HT-29 (cell line): ENCODE results near the gene ATRN. TPM values are rescaled to one million over a fixed set of nuclear protein-coding genes. Genes with fewer than 3 reads are reported as not detected.
"Not testable (repeated sequence)": the region's sequence is repeated elsewhere in the genome, so short reads cannot be mapped to it uniquely, and the experiment has no call there.

Experiments used
- DNase-seq: peaks from one replicate; pipeline ENCODE4 v3.0.0-alpha.2; 2015; ENCODE audit warnings: low spot score
- total RNA-seq: library from RNA; depleted of rRNA; stranded (reverse); fragments of >200 nt; shearing (Covaris generic); gene quantifications from 2 replicates; pipeline ENCODE4 v1.2.3, GENCODE V29; 2014

ATRN gene
- total RNA-seq, 1 experiment from 2014 or later, result 3.3 TPM

DNA sequence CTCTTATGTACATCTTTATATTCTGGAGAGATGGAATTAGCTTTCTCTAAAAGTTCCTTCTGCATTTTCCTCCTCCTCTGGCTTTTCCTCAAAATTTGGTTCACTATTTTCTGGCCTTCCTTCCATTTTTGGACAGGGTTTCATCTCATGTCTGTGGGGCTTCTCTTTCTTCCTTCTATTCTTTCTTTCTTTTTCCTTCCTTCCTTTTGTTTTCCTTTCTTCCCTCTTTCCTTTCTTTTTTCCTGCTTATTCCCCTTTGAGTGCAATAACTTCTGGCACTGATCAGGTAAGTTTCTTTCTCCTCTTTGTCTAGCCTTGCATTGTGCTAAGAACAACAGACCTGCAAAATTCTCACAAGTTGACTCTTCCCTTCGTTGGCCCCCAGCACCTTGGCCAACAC lies 5.5 kb upstream of the ATRN start:
- no peak for DNase-seq

DNA sequence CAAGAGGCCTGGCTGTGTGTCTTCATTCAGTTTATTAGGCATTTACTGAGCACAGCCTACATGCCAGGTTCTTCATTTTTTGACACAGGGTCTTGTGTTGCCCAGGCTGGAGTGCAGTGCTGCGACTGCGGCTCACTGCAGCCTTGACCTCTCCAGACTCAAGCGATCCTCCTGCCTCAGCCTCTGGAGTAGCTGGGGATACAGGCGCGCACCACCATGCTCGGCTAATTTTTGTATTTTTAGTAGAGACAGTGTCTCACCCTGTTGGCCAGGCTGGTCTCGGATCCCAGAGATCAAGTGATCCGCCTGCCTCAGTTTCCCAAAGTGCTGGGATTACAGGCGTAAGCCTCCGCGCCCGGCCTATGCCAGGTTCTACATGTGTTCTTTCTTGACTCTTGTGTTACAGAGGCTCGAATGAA lies 601 bp upstream of the ATRN start:
- no peak for DNase-seq

DNA sequence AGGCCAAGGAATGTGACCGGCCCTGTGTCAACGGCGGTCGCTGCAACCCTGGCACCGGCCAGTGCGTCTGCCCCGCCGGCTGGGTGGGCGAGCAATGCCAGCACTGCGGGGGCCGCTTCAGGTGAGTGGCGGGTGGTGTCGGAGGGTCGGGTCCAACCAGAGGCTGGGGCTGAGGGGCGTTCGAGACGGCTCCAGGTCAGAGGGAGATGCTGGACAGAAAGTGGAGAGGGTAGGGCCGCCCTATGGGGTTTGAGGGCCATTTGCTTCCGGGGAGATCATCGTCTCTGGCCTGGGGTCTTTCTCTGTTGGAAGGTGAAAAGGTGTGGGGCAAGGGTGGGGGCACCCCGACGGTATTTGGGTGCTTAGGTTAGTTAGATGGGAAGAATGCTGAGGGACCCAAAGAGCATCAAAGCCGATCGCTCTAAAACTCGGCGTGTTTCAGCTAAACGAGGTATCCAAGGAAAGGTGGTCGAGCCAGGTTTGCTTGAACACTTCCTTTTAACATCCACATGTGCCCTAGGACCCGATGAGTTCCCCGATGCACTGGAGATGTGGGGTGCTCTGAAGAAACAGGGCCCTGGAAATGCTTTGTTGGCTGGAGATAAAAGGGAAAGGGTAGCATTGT lies 691 bp downstream of the ATRN start:
- DNase-seq, result no peak

DNA sequence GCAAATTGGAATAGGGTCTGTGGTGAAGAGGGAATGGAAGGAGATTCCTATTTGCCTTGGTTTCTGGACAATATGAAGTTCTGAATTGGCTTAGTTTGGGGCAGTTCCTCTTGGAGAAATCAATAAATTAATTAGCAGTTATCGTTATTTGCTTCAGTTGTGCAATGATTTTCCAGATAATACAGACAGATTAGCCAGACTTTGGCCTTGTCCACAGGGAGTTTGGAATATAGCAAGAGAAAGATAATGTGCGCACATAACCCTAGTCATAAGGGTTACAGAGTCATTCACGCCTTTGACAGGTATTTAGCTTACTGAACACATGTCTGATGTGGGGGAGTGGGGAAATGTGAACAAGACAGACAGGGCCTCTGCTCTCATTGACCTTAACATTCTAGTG lies 1.3 kb downstream of the ATRN start:
- DNase-seq, result no peak

DNA sequence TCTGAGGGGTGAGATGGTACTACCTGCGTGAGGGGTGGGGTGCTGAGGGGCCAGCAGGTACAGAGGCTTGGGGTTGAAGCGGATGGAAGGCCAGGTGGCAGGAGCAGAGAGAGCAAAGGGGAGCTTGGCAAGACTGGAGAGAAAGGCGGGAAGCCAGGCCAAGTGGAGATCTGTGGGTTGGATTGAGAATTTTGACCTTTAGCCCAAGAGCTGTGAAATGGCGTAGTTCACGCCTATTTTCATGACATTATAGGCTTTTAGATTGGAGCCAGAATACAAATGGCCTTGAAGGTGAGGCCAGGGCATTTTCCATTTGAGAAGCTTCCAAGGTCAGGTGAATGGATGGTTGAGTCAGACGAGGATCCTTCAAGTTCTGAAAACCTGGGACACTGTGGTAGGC lies 2.5 kb downstream of the ATRN start:
- DNase-seq, result no peak

DNA sequence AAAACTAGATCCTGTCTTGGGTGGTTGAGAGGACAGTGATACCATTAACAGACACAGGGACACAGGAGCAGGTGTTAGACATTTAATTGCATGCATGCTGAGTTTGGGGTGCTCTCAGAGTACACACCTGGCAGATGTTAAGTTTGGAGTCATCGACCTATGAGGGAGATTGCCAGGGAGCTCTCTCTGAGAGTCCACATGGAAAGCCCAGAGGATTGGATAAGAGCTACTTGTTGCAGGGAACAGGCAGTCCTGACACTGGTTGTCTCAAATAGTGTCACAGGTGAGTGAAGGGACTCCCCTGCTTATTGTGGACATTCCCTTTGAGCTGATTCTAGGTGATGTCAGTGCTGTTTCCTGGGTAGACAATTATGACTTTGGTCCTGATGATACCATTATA lies 3.1 kb downstream of the ATRN start:
- no peak for DNase-seq

DNA sequence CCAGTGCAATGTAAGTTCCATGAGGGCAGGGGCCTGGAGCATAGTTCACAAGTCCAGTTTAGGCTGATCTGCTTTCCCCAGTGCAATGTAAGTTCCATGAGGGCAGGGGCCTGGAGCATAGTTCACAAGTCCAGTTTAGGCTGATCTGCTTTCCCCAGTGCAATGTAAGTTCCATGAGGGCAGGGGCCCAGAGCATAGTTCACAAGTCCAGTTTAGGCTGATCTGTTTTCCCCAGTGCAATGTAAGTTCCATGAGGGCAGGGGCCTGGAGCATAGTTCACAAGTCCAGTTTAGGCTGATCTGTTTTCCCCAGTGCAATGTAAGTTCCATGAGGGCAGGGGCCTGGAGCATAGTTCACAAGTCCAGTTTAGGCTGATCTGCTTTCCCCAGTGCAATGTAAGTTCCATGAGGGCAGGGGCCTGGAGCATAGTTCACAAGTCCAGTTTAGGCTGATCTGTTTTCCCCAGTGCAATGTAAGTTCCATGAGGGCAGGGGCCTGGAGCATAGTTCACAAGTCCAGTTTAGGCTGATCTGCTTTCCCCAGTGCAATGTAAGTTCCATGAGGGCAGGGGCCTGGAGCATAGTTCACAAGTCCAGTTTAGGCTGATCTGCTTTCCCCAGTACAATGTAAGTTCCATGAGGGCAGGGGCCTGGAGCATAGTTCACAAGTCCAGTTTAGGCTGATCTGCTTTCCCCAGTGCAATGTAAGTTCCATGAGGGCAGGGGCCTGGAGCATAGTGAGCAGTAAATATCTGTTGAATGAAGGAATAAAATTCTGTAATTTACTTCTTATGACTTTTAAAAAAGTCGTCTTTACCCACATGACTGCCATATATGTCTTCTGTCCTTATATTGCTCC lies 6.4 kb downstream of the ATRN start:
- DNase-seq, result not testable (repeated sequence)

DNA sequence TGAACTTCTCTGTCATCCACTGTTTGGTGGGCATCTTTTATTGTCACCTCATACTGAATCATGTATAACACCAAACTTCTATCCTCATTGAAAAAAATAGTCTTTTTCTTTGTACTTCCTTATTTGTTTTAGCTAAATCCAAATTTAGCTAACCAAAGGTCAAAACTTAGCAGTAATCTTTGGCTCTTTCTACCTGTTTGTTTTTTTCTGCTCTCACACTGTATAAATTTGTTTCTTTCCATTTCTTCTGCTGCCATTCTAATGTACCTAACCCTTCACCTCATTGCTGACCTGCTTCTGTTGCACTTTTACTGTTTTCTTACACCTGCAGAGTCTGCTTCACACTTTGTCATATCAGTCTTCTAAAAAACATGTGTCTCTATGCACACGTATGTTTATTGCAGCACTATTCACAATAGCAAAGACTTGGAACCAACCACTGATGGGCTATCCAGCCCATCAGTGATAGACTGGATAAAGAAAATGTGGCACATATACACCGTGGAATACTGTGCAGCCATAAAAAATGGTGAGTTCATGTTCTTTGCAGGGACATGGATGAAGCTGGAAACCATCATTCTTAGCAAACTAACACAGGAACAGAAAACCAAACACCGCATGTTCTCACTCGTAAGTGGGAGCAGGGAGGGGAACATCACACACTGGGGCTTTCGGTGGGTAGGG lies 7.2 kb downstream of the ATRN start:
- DNase-seq, result no peak

DNA sequence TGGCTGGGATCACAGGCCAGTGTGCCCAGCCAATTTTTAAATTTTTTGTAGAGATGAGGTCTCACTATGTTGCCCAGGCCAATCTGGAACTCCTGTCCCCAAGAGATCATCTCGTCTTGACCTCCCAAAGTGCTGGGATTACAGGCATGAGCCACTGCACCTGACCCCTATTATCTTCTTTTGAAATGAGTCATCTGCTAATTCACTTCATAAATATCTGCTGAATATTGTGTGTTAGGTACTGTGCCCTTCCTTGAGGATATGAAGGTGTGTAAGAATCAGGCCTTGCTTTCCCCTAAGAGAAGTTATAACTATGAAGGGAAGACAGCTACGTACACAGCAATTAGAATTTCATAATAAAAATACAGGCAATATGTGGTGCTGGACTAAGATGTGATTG lies 8.2 kb downstream of the ATRN start:
- no peak for DNase-seq

DNA sequence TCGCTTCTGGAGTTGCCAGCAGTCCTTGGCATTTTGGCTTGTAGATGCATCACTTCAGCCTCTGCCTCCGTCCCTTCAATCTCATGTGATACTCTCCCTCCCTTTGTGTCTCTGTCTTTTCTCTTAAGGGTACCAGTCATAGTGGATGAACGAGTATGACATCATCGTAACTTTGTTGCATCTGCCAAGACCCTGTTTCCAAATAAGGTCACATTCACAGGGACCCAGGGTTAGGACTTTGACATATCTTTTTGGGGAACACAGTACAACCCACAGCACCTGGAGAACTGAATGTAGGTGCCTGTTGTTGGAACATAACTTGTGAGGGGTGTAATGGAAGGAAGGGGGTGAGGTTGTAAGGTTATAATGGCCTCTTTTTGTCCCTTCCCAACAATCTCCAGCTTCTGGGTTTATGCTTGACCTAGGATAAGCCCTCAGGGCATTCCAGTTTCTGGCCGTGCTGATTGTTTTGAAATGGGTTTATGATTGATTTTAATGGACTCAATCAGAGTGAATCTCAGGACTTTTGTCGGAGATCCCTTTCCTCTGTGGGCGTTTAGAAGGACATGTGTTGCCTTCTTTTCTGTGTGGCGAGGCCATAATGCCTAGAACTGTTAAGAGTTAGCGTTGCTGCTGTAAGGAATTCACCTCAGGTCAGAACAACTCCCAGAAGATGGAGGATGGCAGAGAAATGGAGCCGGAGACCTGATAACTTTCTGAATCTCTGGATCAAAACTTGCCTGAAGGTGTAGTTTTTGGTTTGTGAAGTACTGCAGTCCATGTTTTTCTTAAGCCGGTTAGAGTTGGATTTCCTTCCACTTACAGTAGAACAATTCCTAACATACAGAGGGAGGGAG lies 9.2 kb downstream of the ATRN start:
- no peak for DNase-seq

DNA sequence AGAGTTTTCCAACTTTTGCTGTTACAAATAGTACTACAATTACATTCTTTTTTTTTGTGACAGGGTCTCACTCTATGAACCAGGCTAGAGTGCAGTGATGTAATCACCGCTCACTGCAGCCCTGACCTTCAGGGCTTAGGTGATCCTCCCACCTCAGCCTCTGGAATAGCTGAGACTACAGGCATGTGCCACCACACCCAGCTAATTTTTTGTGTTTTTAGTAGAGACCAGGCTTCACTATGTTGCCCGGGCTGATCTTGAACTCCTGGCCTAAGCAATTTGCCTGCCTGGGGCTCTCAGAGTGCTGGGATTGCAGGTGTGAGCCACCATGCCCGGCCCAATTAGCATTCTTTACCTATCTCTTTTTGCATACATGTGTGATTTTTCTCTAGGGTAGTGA lies 12.5 kb downstream of the ATRN start:
- no peak for DNase-seq

DNA sequence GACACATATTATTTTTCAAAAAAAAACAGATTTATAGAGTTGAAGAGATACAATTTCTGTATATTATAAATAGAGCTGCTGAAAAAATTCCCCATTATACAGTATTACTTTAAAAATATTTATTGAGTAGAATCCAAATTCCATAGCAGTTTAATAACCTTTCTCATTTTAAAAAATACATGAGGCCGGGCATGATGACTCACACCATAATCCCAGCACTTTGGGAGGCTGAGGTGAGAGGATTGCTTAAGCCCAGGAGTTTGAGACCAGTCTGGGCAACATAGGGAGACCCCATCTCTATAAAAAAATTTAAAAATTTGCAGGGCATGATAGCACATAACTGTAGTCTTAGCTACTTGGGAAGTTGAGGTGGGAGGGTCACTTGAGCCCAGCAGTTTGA lies 13.0 kb downstream of the ATRN start:
- no peak for DNase-seq

DNA sequence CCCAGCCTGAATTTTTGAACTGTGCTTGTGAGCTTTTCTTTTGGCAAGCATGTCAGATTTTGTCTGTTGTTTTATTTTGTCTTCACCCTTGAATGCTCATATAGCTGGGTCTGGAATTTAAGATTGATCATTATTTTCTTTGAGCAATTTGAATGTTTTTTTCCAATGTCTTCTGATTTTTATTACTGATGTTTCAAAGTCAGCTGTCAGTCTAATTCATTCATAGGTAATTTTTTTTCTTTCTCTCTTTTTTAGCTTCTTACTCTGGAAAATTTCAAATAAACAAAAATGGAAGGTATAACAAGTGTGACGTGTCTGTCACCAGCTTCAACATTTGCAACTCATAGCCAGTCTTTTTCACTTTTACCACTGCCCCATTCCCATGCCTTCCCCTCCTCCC lies 15.1 kb downstream of the ATRN start:
- no peak for DNase-seq

DNA sequence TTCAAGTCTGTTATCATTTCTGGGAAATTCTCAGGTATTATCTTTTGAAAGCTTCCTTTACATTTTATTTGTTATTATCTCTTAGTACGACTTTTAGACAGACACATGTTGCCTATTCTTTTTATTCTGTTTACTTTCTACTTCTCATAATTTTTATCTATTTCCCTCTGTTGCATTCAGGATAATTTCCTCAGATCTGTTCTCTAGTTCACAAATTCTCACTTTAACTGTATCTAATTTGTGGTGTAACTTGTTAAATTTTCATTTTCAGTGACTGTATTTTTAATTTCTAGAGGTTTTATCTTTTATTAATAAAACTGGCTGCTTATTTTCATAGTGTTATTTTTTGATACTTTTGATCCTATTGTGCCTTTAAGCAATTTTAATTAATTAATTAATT lies 16.0 kb downstream of the ATRN start:
- no peak for DNase-seq

DNA sequence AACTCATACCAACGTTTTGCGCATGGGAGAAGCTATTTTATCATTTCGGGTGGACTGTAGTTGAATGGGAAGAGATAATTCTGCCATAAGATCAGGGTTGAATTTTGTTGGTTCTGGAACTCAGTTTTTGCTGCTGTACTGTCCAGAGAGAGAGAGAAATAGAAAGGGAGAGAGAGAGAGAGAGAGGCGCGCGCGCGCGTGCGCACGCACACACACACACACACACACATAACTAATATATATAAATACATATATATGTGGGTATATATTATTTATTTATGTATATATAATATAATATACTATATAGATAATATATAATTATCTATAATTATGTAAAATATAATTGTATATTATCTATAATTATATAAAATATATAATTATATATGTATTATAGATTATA lies 21.9 kb downstream of the ATRN start:
- no peak for DNase-seq

DNA sequence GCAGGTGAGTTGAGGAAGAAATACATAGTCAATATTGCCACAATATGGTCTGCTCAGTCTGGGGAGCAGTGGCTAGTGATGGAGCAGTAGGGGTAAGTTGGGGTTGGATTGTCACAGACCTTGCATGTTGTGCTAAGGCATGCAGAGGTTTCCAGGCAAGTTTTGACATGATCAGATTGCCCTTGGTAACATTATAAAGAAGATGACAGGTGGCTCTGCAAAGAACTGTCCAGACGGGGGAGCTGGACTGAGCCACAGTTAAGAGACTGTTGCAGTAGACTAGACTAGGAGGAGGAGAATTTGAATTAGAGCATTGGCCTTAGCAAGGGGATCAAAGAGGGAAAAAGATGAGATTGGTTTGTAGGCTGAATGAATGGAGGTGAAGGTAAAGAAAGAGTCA lies 23.4 kb downstream of the ATRN start:
- peak; percentile 57 for DNase-seq

DNA sequence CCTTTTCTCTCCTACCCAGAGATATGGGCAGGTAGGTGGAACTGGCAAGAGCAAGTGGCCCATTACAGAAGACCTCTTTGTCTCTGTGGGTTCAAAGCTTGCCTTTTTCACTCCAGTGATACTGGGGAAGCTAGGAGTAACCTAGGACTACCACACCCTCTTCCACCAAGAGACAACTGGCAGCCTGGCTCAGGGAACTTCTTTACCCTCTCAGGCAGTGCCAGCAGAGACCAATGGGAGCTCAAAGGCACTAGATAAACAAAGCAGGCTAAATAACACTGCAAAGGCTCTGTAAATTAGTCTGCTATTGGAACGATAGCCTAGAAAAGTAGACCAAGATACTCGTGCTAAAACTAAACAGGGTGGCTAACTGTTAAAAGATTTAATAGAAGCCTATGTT lies 32.1 kb downstream of the ATRN start:
- DNase-seq, result no peak

DNA sequence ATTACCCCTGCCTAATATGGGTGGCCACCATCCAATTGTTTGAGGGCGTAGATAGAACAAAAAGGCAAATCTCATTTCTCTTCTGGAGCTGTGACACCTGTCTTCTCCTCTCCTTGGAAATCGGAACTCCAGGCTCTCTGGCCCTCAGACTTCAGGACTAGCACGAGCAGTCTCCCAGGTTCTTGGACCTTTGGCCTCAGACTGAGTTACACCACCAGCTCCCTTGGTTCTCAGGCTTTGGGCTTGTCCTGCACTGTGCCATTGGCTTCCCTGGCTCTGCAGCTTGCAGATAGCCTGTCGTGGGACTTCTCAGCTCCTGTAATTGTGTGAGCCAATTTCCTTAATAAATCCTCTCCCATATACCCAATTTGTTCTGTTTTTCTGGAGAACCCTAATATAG lies 34.3 kb downstream of the ATRN start:
- DNase-seq, result no peak

DNA sequence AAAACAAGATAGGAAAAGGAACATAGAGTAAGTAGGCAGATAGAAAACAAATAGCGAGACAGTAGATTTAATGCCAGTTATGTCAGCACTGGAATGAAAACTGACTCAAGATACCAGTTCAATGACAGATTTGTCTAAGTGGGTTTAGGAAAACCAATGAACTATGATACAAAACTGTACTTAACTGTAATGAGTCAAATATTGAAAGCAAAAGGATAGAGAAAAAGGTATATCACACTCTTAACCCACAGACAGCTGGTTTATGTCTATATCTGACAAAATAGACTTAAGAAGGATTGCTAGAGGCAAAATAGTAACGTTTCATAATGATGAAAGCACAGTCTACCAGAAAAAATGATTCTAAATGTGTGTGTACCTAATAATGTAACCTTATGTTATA lies 38.2 kb downstream of the ATRN start:
- no peak for DNase-seq

DNA sequence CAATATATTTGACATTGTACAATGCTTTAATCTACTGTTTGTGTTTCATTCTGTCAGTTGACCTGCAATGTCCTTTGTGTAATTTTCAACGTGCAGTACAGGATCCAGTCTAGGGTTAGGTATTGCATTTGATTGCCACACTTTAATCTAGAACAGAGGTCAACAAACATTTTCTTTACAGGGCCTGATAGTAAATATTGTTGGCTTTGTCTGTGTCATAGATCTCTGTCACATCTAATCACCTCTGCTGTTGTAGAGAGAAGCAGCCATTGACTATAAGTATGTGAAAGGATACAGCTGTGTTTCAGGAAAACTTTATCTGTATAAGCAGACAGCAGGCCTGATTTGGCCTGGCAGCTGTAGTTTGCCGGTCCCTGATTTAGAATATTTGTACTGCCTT lies 39.3 kb downstream of the ATRN start:
- no peak for DNase-seq

DNA sequence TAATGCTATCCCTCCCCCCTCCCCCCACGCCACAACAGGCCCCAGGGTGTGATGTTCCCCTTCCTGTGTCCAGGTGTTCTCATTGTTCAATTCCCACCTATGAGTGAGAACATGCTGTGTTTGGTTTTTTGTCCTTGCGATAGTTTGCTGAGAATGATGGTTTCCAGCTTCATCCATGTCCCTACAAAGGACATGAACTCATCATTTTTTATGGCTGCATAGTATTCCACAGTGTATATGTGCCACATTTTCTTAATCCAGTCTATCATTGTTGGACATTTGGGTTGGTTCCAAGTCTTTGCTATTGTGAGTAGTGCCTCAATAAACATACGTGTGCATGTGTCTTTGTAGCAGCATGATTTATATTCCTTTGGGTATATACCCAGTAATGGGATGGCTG lies 41.4 kb downstream of the ATRN start:
- DNase-seq, result not testable (repeated sequence)
